HepG2 (cell line): Measurements from ENCODE around the gene DGKB. TPM values are rescaled to one million over a fixed set of nuclear protein-coding genes. Genes with fewer than 3 reads are reported as not detected.

Experiments used
- ATAC-seq: fragments of 200-7000 bp; cut with Tn5 transposase; 3 replicates; pipeline ENCODE4 v1.9.1; 2020; ENCODE audit warnings: mild to moderate bottlenecking, moderate library complexity
- BruUV-seq: library from RNA; stranded (reverse); fragments of 400-500 nt; replicated peaks from 2 replicates; lab custom pipeline; 2021; lab: Mats Ljungman, UMichigan
- CTCF ChIA-PET: fragments of 300-600 bp; formaldehyde crosslinking; extraction: SDS; loops from one replicate; lab custom pipeline; 2021; ENCODE audit warnings: low total read pairs, inconsistent platforms, low intra/inter-chr PET ratio; lab: Yijun Ruan, JAX
- POLR2A ChIA-PET: fragments of 350-600 bp; sonication (Branson Sonifier 250); formaldehyde crosslinking; loops from one replicate; lab custom pipeline; 2020; ENCODE audit warnings: antibody characterized with exemption, inconsistent platforms; lab: Yijun Ruan, JAX
- DNase-seq: peaks from one replicate; pipeline ENCODE4 v3.0.0-alpha.2; 2015; ENCODE audit warnings: low spot score
- FAIRE-seq: peaks from 3 replicates; lab custom pipeline; 2011; peaks lifted over from hg19 to GRCh38; lab: Jason Lieb, UNC
- H2AFZ ChIP-seq: one replicate; pipeline ENCODE4 v1.6.1; 2011; ENCODE audit warnings: low read length, inconsistent platforms
- H3K27ac ChIP-seq: fragments of 300-600 bp; 3 replicates; pipeline ENCODE4 v1.8.0; 2011; ENCODE audit warnings: mixed run types, mild to moderate bottlenecking, mixed read lengths, low read length, inconsistent platforms; ENCODE audit not compliant: insufficient read depth; ENCODE audit errors: extremely low read length
- H3K27me3 ChIP-seq, 2 experiments: fragments of 200-600 bp in 1 of 2; 2 replicates in 1 of 2; 3 replicates in 1 of 2; pipeline versions ENCODE4 v1.6.0 to v1.8.0; 2011; ENCODE audit warnings: low read length in 2 of 2, mild to moderate bottlenecking in 2 of 2, moderate library complexity in 2 of 2, inconsistent platforms in 1 of 2; ENCODE audit not compliant: insufficient read depth in 2 of 2, control insufficient read depth in 1 of 2
- H3K36me3 ChIP-seq, 2 experiments: fragments of 200-600 bp in 1 of 2; replicated peaks in 1 of 2; 2 replicates in 1 of 2; 3 replicates in 1 of 2; pipeline versions ENCODE4 v1.5.1 to v1.8.0; 2011; ENCODE audit warnings: low read length in 2 of 2, inconsistent platforms in 1 of 2; ENCODE audit not compliant: insufficient read depth in 2 of 2, control insufficient read depth in 1 of 2
- H3K4me1 ChIP-seq: 2 replicates; pipeline ENCODE4 v1.5.1; 2012; ENCODE audit warnings: low read length, inconsistent platforms; ENCODE audit not compliant: insufficient read depth
- H3K4me2 ChIP-seq: 2 replicates; pipeline ENCODE4 v1.6.0; 2011; ENCODE audit warnings: low read depth, low read length, inconsistent platforms
- H3K4me3 ChIP-seq, 3 experiments: fragments of 200-600 bp in 1 of 3; sonication (generic), shearing (Covaris generic) in 1 of 3; replicated peaks in 1 of 3; 2 replicates each; pipeline ENCODE4 v1.5.1; 2011 to 2016; ENCODE audit warnings: low read length in 3 of 3, inconsistent platforms in 2 of 3, low read depth in 2 of 3, mild to moderate bottlenecking in 2 of 3, control low read depth in 1 of 3, mixed read lengths in 1 of 3; ENCODE audit not compliant: insufficient read depth in 1 of 3
- H3K79me2 ChIP-seq: one replicate; pipeline ENCODE4 v1.6.1; 2011; ENCODE audit warnings: low read length, inconsistent platforms; ENCODE audit not compliant: insufficient read depth
- H3K9ac ChIP-seq: 2 replicates; pipeline ENCODE4 v1.6.0; 2011; ENCODE audit warnings: mild to moderate bottlenecking, low read depth, low read length, inconsistent platforms; ENCODE audit not compliant: insufficient read depth
- H3K9me3 ChIP-seq: 2 replicates; pipeline ENCODE4 v1.5.1; 2012; ENCODE audit warnings: mild to moderate bottlenecking, low read length
- H4K20me1 ChIP-seq: 2 replicates; pipeline ENCODE4 v1.6.0; 2011; ENCODE audit warnings: inconsistent platforms, mild to moderate bottlenecking, low read length, moderate library complexity; ENCODE audit not compliant: insufficient read depth
- ESRRA ChIP-seq: sonication (generic); formaldehyde crosslinking; IDR thresholded peaks from 2 replicates; pipeline ENCODE4 v1.5.1; 2020; ENCODE audit warnings: mild to moderate bottlenecking, low read depth, missing genetic modification reagents
- GABPA ChIP-seq, 2 experiments: IDR thresholded peaks; 2 replicates each; pipeline ENCODE4 v1.6.1; 2011 to 2016; ENCODE audit warnings: low read depth in 2 of 2, low read length in 1 of 2, missing biosample characterization in 1 of 2, missing genetic modification characterization in 1 of 2
- GATAD1 ChIP-seq: IDR thresholded peaks from 2 replicates; pipeline ENCODE4 v1.6.1; 2016; ENCODE audit warnings: missing genetic modification reagents, missing compliant biosample characterization
- KAT2B ChIP-seq: fragments of 150-350 bp; IDR thresholded peaks from 2 replicates; pipeline ENCODE4 v1.6.1; 2014; ENCODE audit warnings: low read depth, low read length, borderline replicate concordance
- NCOA1 ChIP-seq: sonication (generic); formaldehyde crosslinking; IDR thresholded peaks from 2 replicates; pipeline ENCODE4 v1.9.0; 2021; ENCODE audit warnings: missing genetic modification reagents
- NR2F2 ChIP-seq: IDR thresholded peaks from 2 replicates; pipeline ENCODE4 v1.6.1; 2012; ENCODE audit warnings: low read depth, inconsistent platforms, borderline replicate concordance
- TCF7 ChIP-seq: sonication (generic); IDR thresholded peaks from 2 replicates; pipeline ENCODE4 v1.6.1; 2016; ENCODE audit warnings: antibody characterized with exemption, low read depth
- TFDP1 ChIP-seq: IDR thresholded peaks from 2 replicates; pipeline ENCODE4 v1.6.1; 2016; ENCODE audit warnings: missing compliant biosample characterization, missing genetic modification reagents, borderline replicate concordance
- TOE1 ChIP-seq: sonication (generic); formaldehyde crosslinking; IDR thresholded peaks from 2 replicates; pipeline ENCODE4 v1.4.0; 2020; ENCODE audit warnings: mild to moderate bottlenecking, missing genetic modification reagents
- ZBTB21 ChIP-seq: sonication (generic); formaldehyde crosslinking; IDR thresholded peaks from 2 replicates; pipeline ENCODE4 v1.4.0; 2020; ENCODE audit warnings: missing genetic modification reagents
- ZBTB8A ChIP-seq: sonication (generic); formaldehyde crosslinking; IDR thresholded peaks from 2 replicates; pipeline ENCODE4 v1.4.0; 2020; ENCODE audit warnings: mild to moderate bottlenecking, low read depth, missing genetic modification reagents, borderline replicate concordance
- ZFY ChIP-seq: sonication (generic); formaldehyde crosslinking; IDR thresholded peaks from 2 replicates; pipeline ENCODE4 v1.4.0; 2020; ENCODE audit warnings: missing genetic modification reagents
- ZKSCAN1 ChIP-seq: fragments of 150-350 bp; IDR thresholded peaks from 2 replicates; pipeline ENCODE4 v1.6.1; 2014; ENCODE audit warnings: low read length
- ZKSCAN8 ChIP-seq: IDR thresholded peaks from 2 replicates; pipeline ENCODE4 v1.6.1; 2016; ENCODE audit warnings: borderline replicate concordance, missing genetic modification reagents, missing compliant biosample characterization
- ZNF253 ChIP-seq: sonication (generic); formaldehyde crosslinking; IDR thresholded peaks from 2 replicates; pipeline ENCODE4 v1.8.0; 2022; ENCODE audit warnings: mild to moderate bottlenecking, missing genetic modification reagents, borderline replicate concordance
- ZNF580 ChIP-seq: IDR thresholded peaks from 2 replicates; pipeline ENCODE4 v1.6.1; 2016; ENCODE audit warnings: low read depth, borderline replicate concordance
- ZNF737 ChIP-seq: sonication (generic); formaldehyde crosslinking; IDR thresholded peaks from 2 replicates; pipeline ENCODE4 v1.5.0; 2020; ENCODE audit warnings: missing genetic modification reagents, mild to moderate bottlenecking, borderline replicate concordance
- ZNF768 ChIP-seq: sonication (generic); formaldehyde crosslinking; IDR thresholded peaks from 2 replicates; pipeline ENCODE4 v1.4.0; 2020; ENCODE audit warnings: missing genetic modification reagents
- ZNF773 ChIP-seq: sonication (generic); formaldehyde crosslinking; IDR thresholded peaks from 2 replicates; pipeline ENCODE4 v1.4.0; 2020; ENCODE audit warnings: missing genetic modification reagents, borderline replicate concordance
- WGBS: methylation state at CpG from one replicate; pipeline ENCODE4 v1.1.6; 2017; ENCODE audit warnings: low lambda C conversion rate; 5-methylcytosine and 5-hydroxymethylcytosine counted together
- in situ Hi-C: cut with HindIII; loops from 2 replicates; pipeline ENCODE4 v1.10.0; 2017; ENCODE audit warnings: low pct_unique_long_range_greater_than_20kb; ENCODE audit not compliant: extremely low pct_ligation_motif_present
- intact Hi-C: fragments of 100-400 bp; cut with micrococcal nuclease; formaldehyde crosslinking; loops from one replicate; pipeline ENCODE4 v1.10.0; 2022; ENCODE audit not compliant: unreplicated experiment
- polyA plus RNA-seq, 8 experiments: library from polyadenylated mRNA; depleted of rRNA in 3 of 8; stranded (reverse) in 7 of 8; unstranded in 1 of 8; fragments of >200 nt; fragmentation: Illumina TruSeq in 4 of 8; extraction: Trizol in 4 of 8; gene quantifications; 2 replicates each; pipeline versions ENCODE4 v1.2.1 to v1.2.3, GENCODE V29; 2011 to 2016; ENCODE audit warnings: low read depth in 4 of 8, missing spikeins in 1 of 8, mixed read lengths in 1 of 8; ENCODE audit not compliant: insufficient read depth in 1 of 8
- total RNA-seq, 5 experiments: library from RNA; depleted of rRNA; stranded (reverse); fragments of >200 nt; fragmentation: Illumina TruSeq; extraction: Trizol; gene quantifications; 2 replicates each; pipeline ENCODE4 v1.2.3, GENCODE V29; 2016; ENCODE audit warnings: low read depth in 1 of 5

The DGKB gene
- total and polyA plus RNA-seq, 2 of the 13 experiments (the other 11 are each of a cell fraction or from before 2014, with no cell fraction given), result not detected

GRCh38 chr7:14747701-14748100 is 154.8 kb downstream of the DGKB start:
- Histone ChIP-seq H3K27ac (no peak overlapping the region), H3K4me2 (no peak overlapping the region), H3K4me3 (no peak overlapping the region), H3K79me2 (no peaks in the 10 kb centered on the region), H3K36me3 (no peaks in the 10 kb centered on the region), H3K4me1 (no peaks in the 10 kb centered on the region), H4K20me1 (no peaks in the 10 kb centered on the region), H2AFZ (no peak overlapping the region), H3K27me3 (no peaks in the 10 kb centered on the region), H3K9me3 (peaks cover 68% of the 10 kb centered on the region), H3K9ac (no peak overlapping the region)
- intact Hi-C loops, result no loop called here
- BruUV-seq, result no TSS peak
- no peak for FAIRE-seq
- no peak for ATAC-seq
- ChIA-PET POLR2A (no interaction called here), CTCF (no interaction called here)
- in situ Hi-C loops, result no loop called here
- 70% methylated on average over 4 of the region's 4 CpGs for WGBS
- no peak for TF ChIP-seq NCOA1
- TF ChIP-seq GABPA (IDR thresholded peaks at IDR 0.05; ENCODE audit: low read depth, low read length), result no peak
- no peak for TF ChIP-seq GABPA (CRISPR knock-in tag; IDR thresholded peaks at IDR 0.05; ENCODE audit: low read depth)
- no peak for TF ChIP-seq KAT2B
- TF ChIP-seq TOE1 (CRISPR knock-in tag), result no peak
- TF ChIP-seq ZKSCAN8 (CRISPR knock-in tag), result no peak
- no peak for TF ChIP-seq NR2F2
- TF ChIP-seq ZNF773 (CRISPR knock-in tag), result no peak
- no peak for TF ChIP-seq ZNF737 (CRISPR knock-in tag)
- no peak for TF ChIP-seq ZNF768 (CRISPR knock-in tag)
- TF ChIP-seq ZNF253, result no peak
- TF ChIP-seq ZBTB8A (CRISPR knock-in tag), result no peak
- no peak for TF ChIP-seq ZNF580 (CRISPR knock-in tag)
- TF ChIP-seq ESRRA (CRISPR knock-in tag), result no peak
- TF ChIP-seq ZBTB21 (CRISPR knock-in tag), result no peak
- TF ChIP-seq ZKSCAN1, result no peak
- no peak for TF ChIP-seq TFDP1 (CRISPR knock-in tag)
- TF ChIP-seq TCF7, result no peak
- no peak for TF ChIP-seq GATAD1 (CRISPR knock-in tag)
- no peak for TF ChIP-seq ZFY (CRISPR knock-in tag)
- DNase-seq, result no peak
